Stomach (tissue), 4 donors: ENCODE measurements around the gene MYO18A.

ENCODE experiments used
- EP300 ChIP-seq: sonication (generic); formaldehyde crosslinking; IDR thresholded peaks from one replicate; pipeline ENCODE4 v1.6.1; 2017; ENCODE audit warnings: antibody characterized with exemption
- POLR2A ChIP-seq, 4 donors: fragments of 450-650 bp; IDR thresholded peaks; one replicate each; pipeline ENCODE4 v1.6.1; 2016; ENCODE audit warnings: antibody characterized with exemption in 4 of 4, control low read depth in 2 of 4, mild to moderate bottlenecking in 1 of 4, moderate library complexity in 1 of 4
- TF ChIP-seq, protein P1 (sequence below), 7 experiments: fragments of 450-650 bp in 4 of 7; fragments of 200-600 bp in 3 of 7; sonication (generic) in 3 of 7; IDR thresholded peaks; one replicate each; pipeline ENCODE4 v1.5.1; 2016 to 2019; ENCODE audit warnings: antibody characterized with exemption in 7 of 7, control low read depth in 2 of 7, mild to moderate bottlenecking in 1 of 7

DNA sequence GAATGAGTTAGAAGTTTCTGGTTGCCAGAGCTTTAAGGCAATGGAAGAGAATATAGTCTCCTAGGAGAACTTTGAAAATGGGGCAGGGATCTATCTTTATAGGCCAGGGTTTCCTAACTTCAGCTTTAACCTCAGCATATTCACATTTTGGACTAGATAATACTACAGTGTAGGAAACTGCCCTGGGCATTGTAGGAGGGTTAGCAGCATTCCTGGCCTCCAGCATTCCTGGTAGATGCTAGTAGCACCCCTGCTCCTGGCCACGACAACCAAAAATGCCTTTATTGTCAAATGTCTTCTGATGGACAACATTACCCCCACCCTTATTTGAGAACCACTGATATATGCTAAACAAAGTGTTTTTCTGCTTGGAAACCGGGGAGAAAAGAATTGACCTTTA is 27.8 kb upstream of the MYO18A start:
- TF ChIP-seq, protein P1, sequence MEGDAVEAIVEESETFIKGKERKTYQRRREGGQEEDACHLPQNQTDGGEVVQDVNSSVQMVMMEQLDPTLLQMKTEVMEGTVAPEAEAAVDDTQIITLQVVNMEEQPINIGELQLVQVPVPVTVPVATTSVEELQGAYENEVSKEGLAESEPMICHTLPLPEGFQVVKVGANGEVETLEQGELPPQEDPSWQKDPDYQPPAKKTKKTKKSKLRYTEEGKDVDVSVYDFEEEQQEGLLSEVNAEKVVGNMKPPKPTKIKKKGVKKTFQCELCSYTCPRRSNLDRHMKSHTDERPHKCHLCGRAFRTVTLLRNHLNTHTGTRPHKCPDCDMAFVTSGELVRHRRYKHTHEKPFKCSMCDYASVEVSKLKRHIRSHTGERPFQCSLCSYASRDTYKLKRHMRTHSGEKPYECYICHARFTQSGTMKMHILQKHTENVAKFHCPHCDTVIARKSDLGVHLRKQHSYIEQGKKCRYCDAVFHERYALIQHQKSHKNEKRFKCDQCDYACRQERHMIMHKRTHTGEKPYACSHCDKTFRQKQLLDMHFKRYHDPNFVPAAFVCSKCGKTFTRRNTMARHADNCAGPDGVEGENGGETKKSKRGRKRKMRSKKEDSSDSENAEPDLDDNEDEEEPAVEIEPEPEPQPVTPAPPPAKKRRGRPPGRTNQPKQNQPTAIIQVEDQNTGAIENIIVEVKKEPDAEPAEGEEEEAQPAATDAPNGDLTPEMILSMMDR (IDR thresholded peaks at IDR 0.05), result no peak
- TF ChIP-seq EP300 (no peak), POLR2A (IDR thresholded peaks at IDR 0.05) (no peak)
